ENCODE results near the gene CEBPZOS. TPM values are rescaled to one million over a fixed set of nuclear protein-coding genes. Genes with fewer than 3 reads are reported as not detected.

The CEBPZOS gene
- not detected in 2 replicates for total RNA-seq
- long read RNA-seq = 0 reads

DNA sequence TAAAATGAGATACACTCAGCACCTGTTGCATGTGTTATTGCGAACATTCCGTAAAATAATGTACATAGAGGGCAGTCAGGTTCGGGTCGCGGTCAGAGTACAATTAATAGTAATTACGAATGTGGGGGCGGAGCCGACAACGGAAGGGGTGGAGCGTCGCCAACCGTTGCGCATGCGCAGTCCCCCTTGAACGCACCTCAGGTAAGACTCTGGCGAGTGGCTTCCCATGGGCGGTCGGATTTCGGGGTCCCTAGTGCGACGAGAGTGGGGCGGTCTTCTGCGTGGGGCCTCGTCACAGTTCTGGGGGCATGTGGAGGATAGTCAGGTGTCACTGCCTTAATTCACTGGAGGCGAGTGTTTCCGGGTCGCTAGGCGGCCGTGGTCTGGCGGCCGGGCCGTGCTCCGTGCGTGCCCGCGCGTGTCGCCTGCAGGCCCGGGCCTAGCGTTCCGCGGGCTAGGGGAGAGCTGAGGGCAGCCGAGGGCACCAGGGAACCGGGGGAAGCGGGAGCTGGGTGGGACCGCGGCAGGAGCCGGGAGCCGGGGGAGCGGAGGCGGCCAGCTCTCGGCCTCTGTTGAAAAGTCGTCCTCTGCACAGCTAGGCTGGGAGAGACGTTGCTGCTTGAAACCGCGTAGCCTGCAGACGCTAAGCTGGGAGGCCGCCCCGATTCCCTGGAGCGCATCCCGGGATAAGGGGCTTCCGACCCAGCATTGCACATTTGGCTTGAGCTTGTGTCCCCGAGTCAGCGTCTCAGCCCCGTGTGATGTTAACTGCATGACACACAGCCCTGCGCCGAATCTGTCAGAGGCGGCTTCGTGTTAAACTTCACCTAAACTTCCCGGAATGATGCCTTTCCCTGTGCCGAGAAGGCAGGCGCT is at the start of gene CEBPZOS:
TSS of gene CEBPZOS (plus strand) at position 177 of the 876 bp plus-strand sequence. CDS start 3,209 bp downstream, outside the sequence.
- Mint-ChIP-seq H3K27me3 (ENCODE audit: unreplicated experiment) (no peaks in the 10 kb centered on the region), H3K9me3 (ENCODE audit: unreplicated experiment) (no peaks in the 10 kb centered on the region), H3K27ac (ENCODE audit: unreplicated experiment) (no peak within 1 kb of the TSS), H3K36me3 (ENCODE audit: unreplicated experiment) (peaks cover 11% of the 10 kb centered on the region), H3K4me1 (ENCODE audit: unreplicated experiment) (no peaks in the 10 kb centered on the region), H3K4me3 (ENCODE audit: unreplicated experiment) (no peak within 1 kb of the TSS)
- no peak for DNase-seq (ENCODE audit: extremely low spot score, unreplicated experiment)
- TF ChIP-seq, protein P1, sequence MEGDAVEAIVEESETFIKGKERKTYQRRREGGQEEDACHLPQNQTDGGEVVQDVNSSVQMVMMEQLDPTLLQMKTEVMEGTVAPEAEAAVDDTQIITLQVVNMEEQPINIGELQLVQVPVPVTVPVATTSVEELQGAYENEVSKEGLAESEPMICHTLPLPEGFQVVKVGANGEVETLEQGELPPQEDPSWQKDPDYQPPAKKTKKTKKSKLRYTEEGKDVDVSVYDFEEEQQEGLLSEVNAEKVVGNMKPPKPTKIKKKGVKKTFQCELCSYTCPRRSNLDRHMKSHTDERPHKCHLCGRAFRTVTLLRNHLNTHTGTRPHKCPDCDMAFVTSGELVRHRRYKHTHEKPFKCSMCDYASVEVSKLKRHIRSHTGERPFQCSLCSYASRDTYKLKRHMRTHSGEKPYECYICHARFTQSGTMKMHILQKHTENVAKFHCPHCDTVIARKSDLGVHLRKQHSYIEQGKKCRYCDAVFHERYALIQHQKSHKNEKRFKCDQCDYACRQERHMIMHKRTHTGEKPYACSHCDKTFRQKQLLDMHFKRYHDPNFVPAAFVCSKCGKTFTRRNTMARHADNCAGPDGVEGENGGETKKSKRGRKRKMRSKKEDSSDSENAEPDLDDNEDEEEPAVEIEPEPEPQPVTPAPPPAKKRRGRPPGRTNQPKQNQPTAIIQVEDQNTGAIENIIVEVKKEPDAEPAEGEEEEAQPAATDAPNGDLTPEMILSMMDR (IDR thresholded peaks at IDR 0.05) = no peak

DNA sequence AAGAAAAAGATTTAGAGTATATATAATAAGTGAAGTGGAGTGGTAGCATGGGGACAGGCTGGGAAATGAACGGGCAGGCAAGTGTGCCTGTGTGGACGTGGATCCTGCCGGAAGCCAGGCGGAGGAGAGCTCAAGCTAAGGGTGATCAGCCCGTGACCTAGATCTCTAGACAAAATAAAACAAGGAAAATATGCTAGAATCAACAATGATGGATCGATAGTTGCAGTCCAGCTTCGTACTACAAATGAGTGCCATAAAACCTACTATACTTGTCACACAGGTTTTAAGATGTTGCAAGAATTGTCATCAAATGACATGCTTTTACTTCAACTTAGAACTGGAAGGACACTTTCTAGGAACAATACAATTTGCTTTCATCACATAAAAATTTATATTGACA is 48.0 kb upstream of the CEBPZOS start:
- Mint-ChIP-seq H3K4me1 (ENCODE audit: unreplicated experiment) (peaks cover 14% of the 10 kb centered on the region), H3K36me3 (ENCODE audit: unreplicated experiment) (peaks cover 28% of the 10 kb centered on the region), H3K9me3 (ENCODE audit: unreplicated experiment) (no peaks in the 10 kb centered on the region), H3K27ac (ENCODE audit: unreplicated experiment) (no peak overlapping the region), H3K27me3 (ENCODE audit: unreplicated experiment) (no peaks in the 10 kb centered on the region), H3K4me3 (ENCODE audit: unreplicated experiment) (no peak overlapping the region)
- DNase-seq (ENCODE audit: extremely low spot score, unreplicated experiment) = no peak
- TF ChIP-seq, protein P1 (IDR thresholded peaks at IDR 0.05) = no peak

DNA sequence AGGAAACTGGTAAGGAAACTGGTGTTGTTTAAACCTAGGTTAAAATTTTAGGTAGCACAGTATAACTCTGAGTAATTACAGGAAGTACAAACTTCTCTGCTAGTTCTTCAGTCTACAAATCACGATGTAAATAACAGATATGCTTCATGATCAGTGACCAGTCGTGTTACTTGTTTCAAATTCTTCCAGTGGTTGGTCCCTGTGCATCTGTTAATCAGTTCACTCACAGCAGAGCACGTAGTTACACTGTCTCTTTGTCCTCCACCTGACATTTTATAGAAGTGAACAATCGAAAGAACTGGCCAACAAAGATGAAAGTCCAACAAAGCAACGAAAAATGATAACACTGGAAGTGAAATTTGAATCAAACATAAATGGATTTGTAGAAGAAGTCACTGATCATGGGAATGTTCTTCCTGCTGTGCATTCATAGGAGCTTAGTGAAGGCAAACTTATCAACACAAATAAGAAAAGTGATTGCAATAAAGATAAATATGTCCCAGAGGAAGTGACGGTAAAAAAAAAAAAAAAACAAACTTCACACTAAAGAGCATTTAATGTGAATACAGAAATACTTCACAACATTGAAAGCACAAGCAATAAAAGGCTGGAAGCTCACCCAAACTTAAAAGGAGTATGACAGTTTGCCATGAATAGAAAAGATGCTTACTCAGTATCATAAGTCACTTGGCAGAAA is 46.5 kb upstream of the CEBPZOS start:
- DNase-seq (ENCODE audit: extremely low spot score, unreplicated experiment) = no peak
- Mint-ChIP-seq H3K4me1 (ENCODE audit: unreplicated experiment) (peaks cover 15% of the 10 kb centered on the region), H3K9me3 (ENCODE audit: unreplicated experiment) (no peaks in the 10 kb centered on the region), H3K27me3 (ENCODE audit: unreplicated experiment) (no peaks in the 10 kb centered on the region), H3K27ac (ENCODE audit: unreplicated experiment) (no peak overlapping the region), H3K36me3 (ENCODE audit: unreplicated experiment) (peaks cover 32% of the 10 kb centered on the region), H3K4me3 (ENCODE audit: unreplicated experiment) (no peak overlapping the region)
- TF ChIP-seq, protein P1 (IDR thresholded peaks at IDR 0.05) = no peak

DNA sequence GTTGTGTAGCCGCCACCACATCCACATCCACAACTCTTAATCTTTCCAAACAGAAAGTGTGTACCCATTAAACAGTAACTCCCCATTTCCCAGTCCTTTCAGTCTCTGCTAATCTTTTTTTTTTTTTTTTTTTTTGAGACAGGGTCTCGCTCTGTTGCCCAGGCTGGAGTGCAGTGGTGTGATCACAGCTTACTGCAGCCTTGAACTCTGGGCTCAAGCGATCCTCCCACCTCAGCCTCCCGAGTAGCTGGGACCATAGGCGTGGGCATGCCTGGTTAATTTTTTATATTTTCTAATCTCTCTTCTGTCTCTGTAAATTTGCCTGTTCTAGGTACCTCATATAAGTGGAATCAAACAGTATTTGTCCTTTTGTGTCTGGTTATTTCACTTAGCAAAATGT is 43.1 kb upstream of the CEBPZOS start:
- no peak for DNase-seq (ENCODE audit: extremely low spot score, unreplicated experiment)
- peaks cover 34% of the 10 kb centered on the region for H3K4me1 Mint-ChIP-seq (ENCODE audit: unreplicated experiment)
- no peaks in the 10 kb centered on the region for H3K9me3 Mint-ChIP-seq (ENCODE audit: unreplicated experiment)
- peaks cover 24% of the 10 kb centered on the region for H3K36me3 Mint-ChIP-seq (ENCODE audit: unreplicated experiment)
- no peak overlapping the region for H3K4me3 Mint-ChIP-seq (ENCODE audit: unreplicated experiment)
- TF ChIP-seq, protein P1 (IDR thresholded peaks at IDR 0.05) = no peak
- H3K27ac Mint-ChIP-seq (ENCODE audit: unreplicated experiment) = no peak overlapping the region
- no peaks in the 10 kb centered on the region for H3K27me3 Mint-ChIP-seq (ENCODE audit: unreplicated experiment)

DNA sequence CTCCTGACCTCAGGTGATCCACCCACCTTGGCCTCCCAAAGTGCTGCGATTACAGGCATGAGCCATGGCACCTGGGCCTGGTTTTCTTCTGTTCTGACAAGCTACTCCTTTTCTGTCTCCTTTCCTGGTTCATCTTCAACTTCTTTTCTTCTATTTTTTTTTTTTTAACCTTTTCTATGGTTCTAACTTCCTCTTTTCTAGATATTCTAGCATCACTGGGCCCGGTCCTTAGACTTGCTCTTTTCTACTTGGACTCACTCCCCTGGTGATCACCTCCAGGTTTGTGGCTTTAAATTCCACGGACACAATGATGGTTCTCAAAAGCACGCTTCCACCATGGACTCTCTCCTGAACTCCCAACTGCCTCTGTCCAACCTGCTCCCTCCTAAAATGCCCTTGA is 41.5 kb upstream of the CEBPZOS start:
- peaks cover 32% of the 10 kb centered on the region for H3K4me1 Mint-ChIP-seq (ENCODE audit: unreplicated experiment)
- H3K36me3 Mint-ChIP-seq (ENCODE audit: unreplicated experiment) = peaks cover 18% of the 10 kb centered on the region
- H3K27ac Mint-ChIP-seq (ENCODE audit: unreplicated experiment) = no peak overlapping the region
- TF ChIP-seq, protein P1 (IDR thresholded peaks at IDR 0.05) = no peak
- H3K4me3 Mint-ChIP-seq (ENCODE audit: unreplicated experiment) = no peak overlapping the region
- no peak for DNase-seq (ENCODE audit: extremely low spot score, unreplicated experiment)
- no peaks in the 10 kb centered on the region for H3K9me3 Mint-ChIP-seq (ENCODE audit: unreplicated experiment)
- no peaks in the 10 kb centered on the region for H3K27me3 Mint-ChIP-seq (ENCODE audit: unreplicated experiment)
